ENCODE data around the gene EFCAB6. TPM values are rescaled to one million over a fixed set of nuclear protein-coding genes. Genes with fewer than 3 reads are reported as not detected.

EFCAB6 gene
- total and polyA plus RNA-seq, 4 donors, result 0.14 to 2.1 (median 0.53) TPM

GRCh38 chr22:43624144-43624998, 187.7 kb downstream of the EFCAB6 start:
- H3K27me3 ChIP-seq (ENCODE audit: control insufficient read depth in 4 of 4, insufficient read depth in 4 of 4, low read length in 3 of 4), result no peaks in the 10 kb centered on the region
- H3K4me3 ChIP-seq (ENCODE audit: low read depth in 1 of 3, low read length in 3 of 3), result no peak overlapping the region
- DNase-seq (ENCODE audit: low spot score), result no peak
- H3K4me1 ChIP-seq (ENCODE audit: control insufficient read depth in 4 of 4, insufficient read depth in 4 of 4, low read length in 3 of 4), result no peaks in the 10 kb centered on the region
- no peaks in the 10 kb centered on the region for H3K36me3 ChIP-seq (ENCODE audit: control insufficient read depth in 4 of 4, insufficient read depth in 3 of 4, low read depth in 1 of 4, low read length in 3 of 4)
- H3K9ac ChIP-seq (ENCODE audit: low read depth in 1 of 2, low read length in 2 of 2), result no peak overlapping the region
- TF ChIP-seq EGR1 (IDR thresholded peaks at IDR 0.05; ENCODE audit: low read depth in 2 of 2) (no peak), TAF1 (conservative IDR thresholded peaks at IDR 0.05) (no peak), HNF4G (IDR thresholded peaks at IDR 0.05) (no peak), FOXA1 (IDR thresholded peaks at IDR 0.05) (no peak), CTCF (IDR thresholded peaks at IDR 0.05; ENCODE audit: low read depth, low read length, missing input control) (no peak), GABPA (IDR thresholded peaks at IDR 0.05 in 1 of 2, conservative IDR thresholded peaks at IDR 0.05 in 1 of 2) (no peak), JUND (IDR thresholded peaks at IDR 0.05) (no peak), ZBTB33 (IDR thresholded peaks at IDR 0.05) (no peak), YY1 (IDR thresholded peaks at IDR 0.05) (no peak), NR2F2 (IDR thresholded peaks at IDR 0.05) (no peak), HNF4A (conservative IDR thresholded peaks at IDR 0.05) (no peak), MAX (IDR thresholded peaks at IDR 0.05) (no peak)
- 83% methylated on average over 15 of the region's 15 CpGs for whole genome bisulfite sequencing
- H3K9me3 ChIP-seq (ENCODE audit: control insufficient read depth in 4 of 4, low read length in 3 of 4), result peaks cover 0 to 2% (median 0%) of the 10 kb centered on the region in 4 donors
- no peak overlapping the region for H3K27ac ChIP-seq (ENCODE audit: low read depth in 1 of 2, low read length in 2 of 2)

- whole genome bisulfite sequencing, result 94% methylated on average over 4 of the region's 4 CpGs
- Histone ChIP-seq H3K36me3 (ENCODE audit: control insufficient read depth in 4 of 4, insufficient read depth in 3 of 4, low read depth in 1 of 4, low read length in 3 of 4) (no peaks in the 10 kb centered on the region), H3K27me3 (ENCODE audit: control insufficient read depth in 4 of 4, insufficient read depth in 4 of 4, low read length in 3 of 4) (no peaks in the 10 kb centered on the region), H3K4me1 (ENCODE audit: control insufficient read depth in 4 of 4, insufficient read depth in 4 of 4, low read length in 3 of 4) (no peaks in the 10 kb centered on the region), H3K9ac (ENCODE audit: low read depth in 1 of 2, low read length in 2 of 2) (no peak overlapping the region), H3K27ac (ENCODE audit: low read depth in 1 of 2, low read length in 2 of 2) (no peak overlapping the region), H3K9me3 (ENCODE audit: control insufficient read depth in 4 of 4, low read length in 3 of 4) (peaks cover 0 to 2% (median 0%) of the 10 kb centered on the region in 4 donors), H3K4me3 (ENCODE audit: low read depth in 1 of 3, low read length in 3 of 3) (no peak overlapping the region)
- TF ChIP-seq HNF4G (IDR thresholded peaks at IDR 0.05), result no peak
- no peak for TF ChIP-seq SP1 (IDR thresholded peaks at IDR 0.05)
- no peak for TF ChIP-seq RAD21 (IDR thresholded peaks at IDR 0.05)
- DNase-seq (ENCODE audit: low spot score), result no peak
Measured at GRCh38 chr22:43622886-43623285, 189.2 kb downstream of the EFCAB6 start.

- H3K36me3 ChIP-seq (ENCODE audit: control insufficient read depth in 4 of 4, insufficient read depth in 3 of 4, low read depth in 1 of 4, low read length in 3 of 4), result no peaks in the 10 kb centered on the region
- 97% methylated on average over 3 of the region's 3 CpGs for WGBS
- no peak overlapping the region for H3K9ac ChIP-seq (ENCODE audit: low read depth in 1 of 2, low read length in 2 of 2)
- DNase-seq (ENCODE audit: low spot score), result no peak
- TF ChIP-seq FOXA1 (IDR thresholded peaks at IDR 0.05), result no peak
- no peak for TF ChIP-seq FOXA2 (IDR thresholded peaks at IDR 0.05)
- no peak for TF ChIP-seq HNF4G (IDR thresholded peaks at IDR 0.05)
- TF ChIP-seq NR2F2 (IDR thresholded peaks at IDR 0.05), result no peak
- no peak for TF ChIP-seq RXRA (IDR thresholded peaks at IDR 0.05)
- no peak for TF ChIP-seq JUND (IDR thresholded peaks at IDR 0.05)
- TF ChIP-seq ATF3 (IDR thresholded peaks at IDR 0.05), result no peak
- TF ChIP-seq REST (IDR thresholded peaks at IDR 0.05), result no peak
- no peak for TF ChIP-seq RAD21 (IDR thresholded peaks at IDR 0.05)
- H3K27ac ChIP-seq (ENCODE audit: low read depth in 1 of 2, low read length in 2 of 2), result no peak overlapping the region
- H3K9me3 ChIP-seq (ENCODE audit: control insufficient read depth in 4 of 4, low read length in 3 of 4), result peaks cover 0 to 2% (median 0%) of the 10 kb centered on the region in 4 donors
- H3K4me3 ChIP-seq (ENCODE audit: low read depth in 1 of 3, low read length in 3 of 3), result no peak overlapping the region
- no peaks in the 10 kb centered on the region for H3K27me3 ChIP-seq (ENCODE audit: control insufficient read depth in 4 of 4, insufficient read depth in 4 of 4, low read length in 3 of 4)
- H3K4me1 ChIP-seq (ENCODE audit: control insufficient read depth in 4 of 4, insufficient read depth in 4 of 4, low read length in 3 of 4), result peaks cover 2 to 8% (median 5%) of the 10 kb centered on the region in 4 donors
Measured at GRCh38 chr22:43620197-43620596, 191.9 kb downstream of the EFCAB6 start.
